Nephron (organoid): Measurements from ENCODE around the gene ZSWIM6.
"Not testable (repeated sequence)": the region's sequence is repeated elsewhere in the genome, so short reads cannot be mapped to it uniquely, and the experiment has no call there.

ENCODE experiments used
- H3K27ac Mint-ChIP-seq, 3 experiments: 2 replicates each; pipeline ENCODE4 v1.8.0; 2020; ENCODE audit warnings: mixed read lengths in 3 of 3, mild to moderate bottlenecking in 2 of 3, moderate library complexity in 1 of 3
- H3K27me3 Mint-ChIP-seq: 2 replicates; pipeline ENCODE4 v1.8.0; 2021; ENCODE audit warnings: low read depth, mild to moderate bottlenecking, moderate library complexity, mixed read lengths
- H3K36me3 Mint-ChIP-seq: 2 replicates; pipeline ENCODE4 v1.8.0; 2020; ENCODE audit warnings: low read depth, mixed read lengths
- H3K4me1 Mint-ChIP-seq: 2 replicates; pipeline ENCODE4 v1.8.0; 2020; ENCODE audit warnings: mixed read lengths
- H3K4me3 Mint-ChIP-seq, 3 experiments: 2 replicates each; pipeline ENCODE4 v1.8.0; 2020; ENCODE audit warnings: mild to moderate bottlenecking in 3 of 3, mixed read lengths in 3 of 3, moderate library complexity in 2 of 3
- H3K9me3 Mint-ChIP-seq: 2 replicates; pipeline ENCODE4 v1.8.0; 2020; ENCODE audit warnings: mixed read lengths
- TF ChIP-seq, protein P1 (sequence below), 3 experiments: fragments of 200-600 bp; sonication (generic); IDR thresholded peaks; one replicate each; pipeline ENCODE4 v1.5.0; 2021; ENCODE audit warnings: antibody characterized with exemption in 3 of 3; ENCODE audit not compliant: unreplicated experiment in 3 of 3

ZSWIM6 gene

DNA sequence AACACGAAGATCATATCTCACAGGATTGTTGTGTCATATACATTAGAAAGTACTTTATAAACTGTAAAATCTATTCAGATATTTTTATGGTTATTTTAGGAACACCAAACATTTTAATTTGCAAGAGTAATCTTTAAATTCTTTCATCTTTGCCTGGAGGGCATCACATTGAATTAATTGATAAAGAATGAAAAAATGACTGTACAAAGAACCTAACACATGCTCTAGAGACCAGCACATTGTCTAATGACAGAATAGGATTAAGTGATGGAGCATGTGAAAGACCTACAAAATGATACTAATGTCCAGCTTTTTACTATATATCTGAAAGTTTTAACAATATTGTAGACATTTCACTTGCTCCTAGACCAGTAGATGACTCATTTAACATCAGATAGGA is 88.0 kb downstream of the ZSWIM6 start:
- TF ChIP-seq, protein P1, sequence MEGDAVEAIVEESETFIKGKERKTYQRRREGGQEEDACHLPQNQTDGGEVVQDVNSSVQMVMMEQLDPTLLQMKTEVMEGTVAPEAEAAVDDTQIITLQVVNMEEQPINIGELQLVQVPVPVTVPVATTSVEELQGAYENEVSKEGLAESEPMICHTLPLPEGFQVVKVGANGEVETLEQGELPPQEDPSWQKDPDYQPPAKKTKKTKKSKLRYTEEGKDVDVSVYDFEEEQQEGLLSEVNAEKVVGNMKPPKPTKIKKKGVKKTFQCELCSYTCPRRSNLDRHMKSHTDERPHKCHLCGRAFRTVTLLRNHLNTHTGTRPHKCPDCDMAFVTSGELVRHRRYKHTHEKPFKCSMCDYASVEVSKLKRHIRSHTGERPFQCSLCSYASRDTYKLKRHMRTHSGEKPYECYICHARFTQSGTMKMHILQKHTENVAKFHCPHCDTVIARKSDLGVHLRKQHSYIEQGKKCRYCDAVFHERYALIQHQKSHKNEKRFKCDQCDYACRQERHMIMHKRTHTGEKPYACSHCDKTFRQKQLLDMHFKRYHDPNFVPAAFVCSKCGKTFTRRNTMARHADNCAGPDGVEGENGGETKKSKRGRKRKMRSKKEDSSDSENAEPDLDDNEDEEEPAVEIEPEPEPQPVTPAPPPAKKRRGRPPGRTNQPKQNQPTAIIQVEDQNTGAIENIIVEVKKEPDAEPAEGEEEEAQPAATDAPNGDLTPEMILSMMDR (IDR thresholded peaks at IDR 0.05; ENCODE audit: unreplicated experiment in 3 of 3) = no peak
- H3K4me1 Mint-ChIP-seq = peaks cover 33% of the 10 kb centered on the region
- no peak overlapping the region for H3K27ac Mint-ChIP-seq
- H3K4me3 Mint-ChIP-seq = no peak overlapping the region
- H3K9me3 Mint-ChIP-seq = peaks cover 8% of the 10 kb centered on the region
- peaks cover 23% of the 10 kb centered on the region for H3K36me3 Mint-ChIP-seq
- H3K27me3 Mint-ChIP-seq = no peaks in the 10 kb centered on the region

DNA sequence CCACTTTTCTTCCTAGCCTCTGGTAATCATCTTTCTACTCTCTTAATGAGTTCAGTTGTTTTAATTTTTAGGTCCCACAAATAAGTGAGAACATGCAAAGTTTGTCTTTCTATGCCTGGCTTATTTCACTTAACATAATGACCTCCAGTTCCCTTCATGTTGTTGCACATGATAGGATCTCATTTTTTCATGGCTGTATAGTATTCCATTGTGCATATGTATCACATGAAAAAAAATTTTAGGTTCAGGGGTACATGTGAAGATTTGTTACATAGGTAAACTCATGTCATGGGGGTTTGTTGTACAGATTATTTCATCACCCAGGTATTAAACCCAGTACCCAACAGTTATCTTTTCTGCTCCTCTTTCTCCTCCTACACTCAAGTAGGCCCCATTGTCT is 89.2 kb downstream of the ZSWIM6 start:
- not testable (repeated sequence) for H3K27me3 Mint-ChIP-seq

DNA sequence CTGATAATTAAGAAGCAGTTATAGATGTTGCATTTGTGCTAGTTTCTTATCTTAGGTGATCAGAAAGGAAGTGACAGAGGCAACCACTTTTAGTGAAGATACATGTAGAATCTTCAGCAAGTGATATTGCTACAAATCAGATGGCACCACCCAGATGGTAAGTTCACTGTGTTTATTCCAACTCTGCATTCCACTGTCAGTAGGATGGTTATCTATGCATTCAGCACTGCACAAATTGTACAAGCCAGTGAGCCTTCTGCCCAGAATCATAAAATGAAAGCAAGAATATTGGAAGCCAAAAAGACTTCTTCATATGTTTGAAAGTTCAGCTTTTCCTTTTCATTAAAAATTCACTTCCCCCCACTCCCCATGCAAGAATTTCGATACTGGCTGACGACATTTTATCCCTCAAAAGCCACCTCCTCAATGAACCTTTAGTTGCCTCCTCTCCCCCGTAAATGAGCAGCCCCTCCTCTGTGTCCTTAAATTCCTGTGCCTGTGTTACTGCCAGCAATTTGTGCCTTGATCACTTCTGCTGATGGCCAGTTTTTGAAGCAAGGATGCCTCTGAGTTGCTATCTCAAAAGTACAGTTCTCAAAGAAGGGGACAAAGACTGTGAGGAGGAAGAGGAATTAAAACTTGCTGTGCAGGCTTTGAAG is 91.6 kb downstream of the ZSWIM6 start:
- Mint-ChIP-seq H3K36me3 (peaks cover 23% of the 10 kb centered on the region), H3K9me3 (peaks cover 8% of the 10 kb centered on the region), H3K27me3 (no peaks in the 10 kb centered on the region), H3K4me1 (peaks cover 18% of the 10 kb centered on the region), H3K4me3 (peak overlapping the region in 2 of 3 experiments; percentile 6 to 24), H3K27ac (peak overlapping the region; percentile 59 to 60 (median 59))
- TF ChIP-seq, protein P1 (IDR thresholded peaks at IDR 0.05; ENCODE audit: unreplicated experiment in 3 of 3) = no peak

More for the DNA sequence above, 89.2 kb downstream of the ZSWIM6 start:
- Mint-ChIP-seq H3K36me3 (peaks cover 23% of the 10 kb centered on the region), H3K4me1 (peaks cover 28% of the 10 kb centered on the region)
- H3K4me3 Mint-ChIP-seq, H3K27ac Mint-ChIP-seq, H3K9me3 Mint-ChIP-seq: not testable (repeated sequence)

GRCh38 chr5:61425918-61426317 is 93.9 kb downstream of the ZSWIM6 start:
- TF ChIP-seq, protein P1 (IDR thresholded peaks at IDR 0.05; ENCODE audit: unreplicated experiment in 3 of 3) = no peak
- peak overlapping the region in 1 of 3 experiments; percentile 1 for H3K27ac Mint-ChIP-seq

GRCh38 chr5:61429906-61430305 is 97.8 kb downstream of the ZSWIM6 start:
- Mint-ChIP-seq H3K36me3 (peaks cover 14% of the 10 kb centered on the region), H3K4me1 (peaks cover 30% of the 10 kb centered on the region), H3K27me3 (no peaks in the 10 kb centered on the region), H3K9me3 (no peaks in the 10 kb centered on the region), H3K4me3 (no peak overlapping the region), H3K27ac (peak overlapping the region; percentile 6 to 43 (median 30))
- TF ChIP-seq, protein P1 (IDR thresholded peaks at IDR 0.05; ENCODE audit: unreplicated experiment in 3 of 3) = no peak

More at GRCh38 chr5:61425918-61426317, 93.9 kb downstream of the ZSWIM6 start:
- Mint-ChIP-seq H3K36me3 (peaks cover 33% of the 10 kb centered on the region), H3K4me3 (no peak overlapping the region), H3K4me1 (peaks cover 31% of the 10 kb centered on the region), H3K9me3 (peaks cover 8% of the 10 kb centered on the region), H3K27me3 (no peaks in the 10 kb centered on the region)

GRCh38 chr5:61431923-61432620 is 100.0 kb downstream of the ZSWIM6 start:
- Mint-ChIP-seq H3K27me3 (no peaks in the 10 kb centered on the region), H3K4me1 (peaks cover 28% of the 10 kb centered on the region), H3K4me3 (no peak overlapping the region), H3K36me3 (peaks cover 14% of the 10 kb centered on the region), H3K9me3 (no peaks in the 10 kb centered on the region), H3K27ac (peak overlapping the region; percentile 52 to 78 (median 60))
- TF ChIP-seq, protein P1 (IDR thresholded peaks at IDR 0.05; ENCODE audit: unreplicated experiment in 3 of 3) = no peak
